GM12878 (cell line): Measurements from ENCODE around the gene IMMP2L. TPM values are rescaled to one million over a fixed set of nuclear protein-coding genes. Genes with fewer than 3 reads are reported as not detected.

Source experiments
- ATAC-seq: fragments of 200-7000 bp; cut with Tn5 transposase; 3 replicates; pipeline ENCODE4 v1.9.1; 2020; ENCODE audit warnings: mild to moderate bottlenecking, moderate library complexity
- BruUV-seq: library from RNA; stranded (reverse); fragments of 400-500 nt; replicated peaks from 2 replicates; lab custom pipeline; 2021; lab: Mats Ljungman, UMichigan
- CTCF ChIA-PET: fragments of 300-600 bp; sonication (Branson Sonifier 250); formaldehyde crosslinking; extraction: SDS; loops from one replicate; lab custom pipeline; 2021; ENCODE audit warnings: inconsistent platforms; lab: Yijun Ruan, JAX
- POLR2A ChIA-PET: fragments of 350-600 bp; formaldehyde crosslinking; extraction: SDS; loops from one replicate; lab custom pipeline; 2021; ENCODE audit warnings: inconsistent platforms; lab: Charles Lee
- RAD21 ChIA-PET: fragments of 300-600 bp; sonication (Branson Sonifier 250); formaldehyde crosslinking; loops from one replicate; lab custom pipeline; 2023; ENCODE audit warnings: antibody characterized with exemption; ENCODE audit not compliant: unreplicated experiment; lab: Charles Lee
- SMC1A ChIA-PET: fragments of 300-600 bp; sonication (Branson Sonifier 250); formaldehyde crosslinking; loops from one replicate; lab custom pipeline; 2023; ENCODE audit not compliant: unreplicated experiment, uncharacterized antibody; lab: Charles Lee
- DNase-seq: peaks from one replicate; pipeline ENCODE4 v3.0.0-alpha.2; 2011; ENCODE audit warnings: low read depth, low spot score
- FAIRE-seq: peaks from 3 replicates; lab custom pipeline; 2011; peaks lifted over from hg19 to GRCh38; lab: Jason Lieb, UNC
- H2AFZ ChIP-seq: 2 replicates; pipeline ENCODE4 v1.6.0; 2011; ENCODE audit warnings: low read depth, low read length, control low read depth; ENCODE audit not compliant: control insufficient read depth
- H3K27ac ChIP-seq: 2 replicates; pipeline ENCODE4 v1.5.1; 2011; ENCODE audit warnings: control low read depth; ENCODE audit not compliant: control insufficient read depth, insufficient read depth
- H3K27me3 ChIP-seq, 2 experiments: replicated peaks in 1 of 2; 2 replicates each; pipeline versions ENCODE4 v1.6.0 to v1.6.1; 2011; ENCODE audit warnings: low read length in 1 of 2; ENCODE audit not compliant: control insufficient read depth in 2 of 2, insufficient read depth in 2 of 2
- H3K36me3 ChIP-seq, 2 experiments: 2 replicates each; pipeline ENCODE4 v1.5.1; 2011; ENCODE audit warnings: low read length in 1 of 2; ENCODE audit not compliant: control insufficient read depth in 2 of 2, insufficient read depth in 2 of 2
- H3K4me1 ChIP-seq: 2 replicates; pipeline ENCODE4 v1.6.1; 2011; ENCODE audit warnings: mild to moderate bottlenecking, low read length, moderate library complexity, mixed read lengths; ENCODE audit not compliant: control insufficient read depth, insufficient read depth
- H3K4me2 ChIP-seq: 2 replicates; pipeline ENCODE4 v1.6.0; 2011; ENCODE audit warnings: control low read depth; ENCODE audit not compliant: control insufficient read depth, insufficient read depth
- H3K4me3 ChIP-seq: fragments of 200-600 bp; sonication (generic); 2 replicates; pipeline ENCODE4 v1.5.1; 2016
- H3K79me2 ChIP-seq: 2 replicates; pipeline ENCODE4 v1.6.0; 2011; ENCODE audit warnings: low read length; ENCODE audit not compliant: control insufficient read depth, insufficient read depth
- H3K9ac ChIP-seq: 2 replicates; pipeline ENCODE4 v1.8.0; 2011; ENCODE audit warnings: low read length, control low read depth, mixed read lengths; ENCODE audit not compliant: control insufficient read depth, insufficient read depth
- H3K9me3 ChIP-seq: replicated peaks from 3 replicates; pipeline ENCODE4 v1.5.1; 2011; ENCODE audit warnings: mild to moderate bottlenecking, low read length; ENCODE audit not compliant: control insufficient read depth, insufficient read depth
- H4K20me1 ChIP-seq: 2 replicates; pipeline ENCODE4 v1.6.0; 2011; ENCODE audit not compliant: control insufficient read depth, insufficient read depth
- CEBPB ChIP-seq, 2 experiments: fragments of 150-350 bp in 1 of 2; IDR thresholded peaks; 2 replicates each; pipeline ENCODE4 v1.6.1; 2012 to 2014; ENCODE audit warnings: low read depth in 2 of 2, low read length in 2 of 2, borderline replicate concordance in 1 of 2, inconsistent platforms in 1 of 2
- HDGF ChIP-seq: fragments of 450-650 bp; IDR thresholded peaks from 2 replicates; pipeline ENCODE4 v1.6.1; 2016; ENCODE audit warnings: antibody characterized with exemption
- MXI1 ChIP-seq: fragments of 150-350 bp; IDR thresholded peaks from 2 replicates; pipeline ENCODE4 v1.6.1; 2011; ENCODE audit warnings: low read depth, mild to moderate bottlenecking, inconsistent platforms, low read length, improper control_type of control experiment
- MYB ChIP-seq: fragments of 150-350 bp; IDR thresholded peaks from 2 replicates; pipeline ENCODE4 v1.6.1; 2014; ENCODE audit warnings: mild to moderate bottlenecking, low read depth, low read length, borderline replicate concordance
- RELA ChIP-seq: fragments of 450-650 bp; IDR thresholded peaks from 2 replicates; pipeline ENCODE4 v1.8.0; 2014; ENCODE audit warnings: borderline replicate concordance; ENCODE audit not compliant: partially characterized antibody
- SMC3 ChIP-seq: IDR thresholded peaks from 2 replicates; pipeline ENCODE4 v1.6.1; 2011; ENCODE audit warnings: low read length, improper control_type of control experiment, borderline replicate concordance
- SREBF1 ChIP-seq: IDR thresholded peaks from 2 replicates; pipeline ENCODE4 v1.6.1; 2012; ENCODE audit warnings: mild to moderate bottlenecking, low read length
- TARDBP ChIP-seq: IDR thresholded peaks from 2 replicates; pipeline ENCODE4 v1.6.1; 2016; ENCODE audit warnings: borderline replicate concordance
- WRNIP1 ChIP-seq: IDR thresholded peaks from 2 replicates; pipeline ENCODE4 v1.6.1; 2011; ENCODE audit warnings: low read depth, low read length, improper control_type of control experiment, borderline replicate concordance
- ZNF24 ChIP-seq: fragments of 450-650 bp; IDR thresholded peaks from 2 replicates; pipeline ENCODE4 v1.6.1; 2017; ENCODE audit warnings: antibody characterized with exemption, mild to moderate bottlenecking
- WGBS: methylation state at CpG from one replicate; pipeline ENCODE4 v1.1.6; 2016; ENCODE audit warnings: low lambda C conversion rate; ENCODE audit not compliant: insufficient replicate concordance, insufficient coverage; ENCODE audit errors: missing lambda C conversion rate; 5-methylcytosine and 5-hydroxymethylcytosine counted together
- in situ Hi-C: fragments of 300-500 bp; cut with MboI; formaldehyde crosslinking; loops from 9 replicates; pipeline ENCODE4 v1.14.3; 2018; ENCODE audit warnings: mixed read lengths
- intact Hi-C: fragments of 100-400 bp; cut with micrococcal nuclease; formaldehyde crosslinking; loops from one replicate; pipeline ENCODE4 v1.14.2; 2022; ENCODE audit not compliant: unreplicated experiment
- polyA plus RNA-seq, 11 experiments: library from polyadenylated mRNA; depleted of rRNA in 4 of 11; unstranded in 6 of 11; stranded (reverse) in 5 of 11; fragments of >200 nt; fragmentation: Nextera tagmentation in 4 of 11; fragmentation: Illumina TruSeq in 1 of 11; extraction: Ambion mirVana in 4 of 11; extraction: Trizol in 1 of 11; gene quantifications; 1 replicate in 1 of 11; 2 replicates in 10 of 11; pipeline versions ENCODE4 v1.2.1 to v1.2.3, GENCODE V29; 2011 to 2016; ENCODE audit warnings: inconsistent platforms in 2 of 11, missing spikeins in 2 of 11, low read depth in 1 of 11
- total RNA-seq, 4 experiments: library from RNA; depleted of rRNA in 3 of 4; stranded (reverse); fragments of >200 nt in 3 of 4; fragmentation: Illumina TruSeq in 1 of 4; extraction: Trizol in 1 of 4; gene quantifications; 2 replicates each; pipeline versions ENCODE4 v1.2.1 to v1.2.3, GENCODE V29; 2013 to 2021
- TF ChIP-seq, protein P1 (sequence below): IDR thresholded peaks from 2 replicates; pipeline ENCODE4 v1.6.1; 2012; ENCODE audit warnings: improper control_type of control experiment, low read depth, low read length; ENCODE audit not compliant: insufficient replicate concordance

Gene IMMP2L
- total and polyA plus RNA-seq, 10 of the 15 experiments (the other 5 are each of a cell fraction or from before 2014, with no cell fraction given): 12.6 to 46.3 (median 19.6) TPM

DNA sequence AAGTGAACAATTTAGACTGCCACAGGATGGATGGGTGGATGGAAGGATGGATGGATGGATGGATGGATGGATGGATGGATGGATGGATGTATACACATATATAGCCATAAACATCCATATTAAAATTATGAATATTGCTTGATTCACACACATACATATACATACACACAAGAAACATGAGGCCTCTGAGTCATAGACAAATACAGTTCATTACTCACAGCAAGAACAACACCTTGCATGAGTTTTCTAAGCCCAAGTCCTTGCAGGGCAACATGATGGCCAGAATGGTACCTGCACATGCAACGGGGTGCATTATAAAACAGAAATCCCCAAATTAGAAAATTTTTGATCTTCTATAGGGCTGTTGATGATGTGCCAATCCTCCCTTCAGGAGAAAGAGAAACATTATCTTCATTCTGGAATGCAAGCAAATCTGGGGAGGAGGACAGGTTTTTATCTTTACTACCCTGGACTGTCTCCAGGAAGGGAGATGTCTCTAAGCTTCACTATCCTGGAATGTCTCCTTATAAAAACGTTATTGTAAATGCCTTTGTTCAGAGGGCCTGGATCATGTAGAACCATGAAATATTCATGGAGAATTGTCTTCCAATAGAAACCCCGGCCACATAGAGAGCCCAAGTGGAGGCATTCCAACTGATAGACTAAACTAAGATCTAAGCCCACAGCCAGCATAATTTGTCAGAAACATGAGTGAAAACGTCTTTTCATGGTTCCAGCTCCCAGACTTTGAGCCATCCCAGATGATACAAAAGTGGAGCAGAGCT is 709.9 kb downstream of the IMMP2L start:
- H3K36me3 ChIP-seq: no peaks in the 10 kb centered on the region
- H3K4me3 ChIP-seq: no peak overlapping the region
- ChIA-PET RAD21 (no interaction called here), CTCF (interaction anchor here (0.6 kb wide), 1 partner anchor 12 kb away, joined by 3 read pairs; no protein-coding TSS in a partner anchor), POLR2A (no interaction called here), SMC1A (no interaction called here)
- no peak overlapping the region for H2AFZ ChIP-seq
- ATAC-seq (no peak), DNase-seq (no peak), FAIRE-seq (no peak)
- intact Hi-C loops: no loop called here
- in situ Hi-C loops: no loop called here
- BruUV-seq: no TSS peak
- H3K4me1 ChIP-seq: no peaks in the 10 kb centered on the region
- TF ChIP-seq, protein P1, sequence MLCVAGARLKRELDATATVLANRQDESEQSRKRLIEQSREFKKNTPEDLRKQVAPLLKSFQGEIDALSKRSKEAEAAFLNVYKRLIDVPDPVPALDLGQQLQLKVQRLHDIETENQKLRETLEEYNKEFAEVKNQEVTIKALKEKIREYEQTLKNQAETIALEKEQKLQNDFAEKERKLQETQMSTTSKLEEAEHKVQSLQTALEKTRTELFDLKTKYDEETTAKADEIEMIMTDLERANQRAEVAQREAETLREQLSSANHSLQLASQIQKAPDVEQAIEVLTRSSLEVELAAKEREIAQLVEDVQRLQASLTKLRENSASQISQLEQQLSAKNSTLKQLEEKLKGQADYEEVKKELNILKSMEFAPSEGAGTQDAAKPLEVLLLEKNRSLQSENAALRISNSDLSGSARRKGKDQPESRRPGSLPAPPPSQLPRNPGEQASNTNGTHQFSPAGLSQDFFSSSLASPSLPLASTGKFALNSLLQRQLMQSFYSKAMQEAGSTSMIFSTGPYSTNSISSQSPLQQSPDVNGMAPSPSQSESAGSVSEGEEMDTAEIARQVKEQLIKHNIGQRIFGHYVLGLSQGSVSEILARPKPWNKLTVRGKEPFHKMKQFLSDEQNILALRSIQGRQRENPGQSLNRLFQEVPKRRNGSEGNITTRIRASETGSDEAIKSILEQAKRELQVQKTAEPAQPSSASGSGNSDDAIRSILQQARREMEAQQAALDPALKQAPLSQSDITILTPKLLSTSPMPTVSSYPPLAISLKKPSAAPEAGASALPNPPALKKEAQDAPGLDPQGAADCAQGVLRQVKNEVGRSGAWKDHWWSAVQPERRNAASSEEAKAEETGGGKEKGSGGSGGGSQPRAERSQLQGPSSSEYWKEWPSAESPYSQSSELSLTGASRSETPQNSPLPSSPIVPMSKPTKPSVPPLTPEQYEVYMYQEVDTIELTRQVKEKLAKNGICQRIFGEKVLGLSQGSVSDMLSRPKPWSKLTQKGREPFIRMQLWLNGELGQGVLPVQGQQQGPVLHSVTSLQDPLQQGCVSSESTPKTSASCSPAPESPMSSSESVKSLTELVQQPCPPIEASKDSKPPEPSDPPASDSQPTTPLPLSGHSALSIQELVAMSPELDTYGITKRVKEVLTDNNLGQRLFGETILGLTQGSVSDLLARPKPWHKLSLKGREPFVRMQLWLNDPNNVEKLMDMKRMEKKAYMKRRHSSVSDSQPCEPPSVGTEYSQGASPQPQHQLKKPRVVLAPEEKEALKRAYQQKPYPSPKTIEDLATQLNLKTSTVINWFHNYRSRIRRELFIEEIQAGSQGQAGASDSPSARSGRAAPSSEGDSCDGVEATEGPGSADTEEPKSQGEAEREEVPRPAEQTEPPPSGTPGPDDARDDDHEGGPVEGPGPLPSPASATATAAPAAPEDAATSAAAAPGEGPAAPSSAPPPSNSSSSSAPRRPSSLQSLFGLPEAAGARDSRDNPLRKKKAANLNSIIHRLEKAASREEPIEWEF: no peak
- TF ChIP-seq ZNF24 (no peak), MYB (no peak), SMC3 (no peak), TARDBP (no peak), CEBPB (IDR thresholded peaks at IDR 0.05; ENCODE audit: borderline replicate concordance in 1 of 2, low read depth in 2 of 2, low read length in 2 of 2) (no peak), WRNIP1 (no peak), HDGF (no peak), RELA (no peak), MXI1 (no peak), SREBF1 (no peak)
- H3K9ac ChIP-seq: no peak overlapping the region
- H3K9me3 ChIP-seq: no peaks in the 10 kb centered on the region
- no peaks in the 10 kb centered on the region for H3K27me3 ChIP-seq
- H3K27ac ChIP-seq: no peak overlapping the region
- no peaks in the 10 kb centered on the region for H4K20me1 ChIP-seq
- no peaks in the 10 kb centered on the region for H3K79me2 ChIP-seq
- no peak overlapping the region for H3K4me2 ChIP-seq
- 13% methylated on average over 4 of the region's 4 CpGs for WGBS
